Measurements from ENCODE around the gene FAM120B. TPM values are rescaled to one million over a fixed set of nuclear protein-coding genes. Genes with fewer than 3 reads are reported as not detected.
"Not testable (repeated sequence)": the region's sequence is repeated elsewhere in the genome, so short reads cannot be mapped to it uniquely, and the experiment has no call there.

The FAM120B gene
- total and polyA plus RNA-seq, 4 donors = 5.5 to 38.5 (median 20.4) TPM

- Histone ChIP-seq H3K27ac (ENCODE audit: low read depth in 1 of 2, low read length in 2 of 2) (no peak overlapping the region), H3K4me1 (ENCODE audit: control insufficient read depth in 1 of 2, insufficient read depth in 2 of 2, low read length in 2 of 2) (peaks cover 2 to 6% of the 10 kb centered on the region in 2 donors), H3K9me3 (ENCODE audit: control insufficient read depth, low read length) (no peaks in the 10 kb centered on the region), H3K4me3 (ENCODE audit: low read length in 2 of 2) (no peak overlapping the region), H3K36me3 (ENCODE audit: control insufficient read depth in 1 of 2, insufficient read depth in 2 of 2, low read length in 1 of 2) (peaks cover 3 to 4% of the 10 kb centered on the region in 2 donors), H3K27me3 (ENCODE audit: control insufficient read depth in 1 of 2, insufficient read depth in 2 of 2, low read length in 1 of 2) (no peaks in the 10 kb centered on the region)
- DNase-seq (no peak), ATAC-seq (ENCODE audit: low FRiP score) (no peak)
- 83 to 88% methylated on average over 6 of the region's 6 CpGs for WGBS, 2 donors
- intact Hi-C loops (cut with DNase I) = no loop called here
These were observed 41.4 kb downstream of the FAM120B start for GRCh38 chr6:170347975-170348374.

DNA sequence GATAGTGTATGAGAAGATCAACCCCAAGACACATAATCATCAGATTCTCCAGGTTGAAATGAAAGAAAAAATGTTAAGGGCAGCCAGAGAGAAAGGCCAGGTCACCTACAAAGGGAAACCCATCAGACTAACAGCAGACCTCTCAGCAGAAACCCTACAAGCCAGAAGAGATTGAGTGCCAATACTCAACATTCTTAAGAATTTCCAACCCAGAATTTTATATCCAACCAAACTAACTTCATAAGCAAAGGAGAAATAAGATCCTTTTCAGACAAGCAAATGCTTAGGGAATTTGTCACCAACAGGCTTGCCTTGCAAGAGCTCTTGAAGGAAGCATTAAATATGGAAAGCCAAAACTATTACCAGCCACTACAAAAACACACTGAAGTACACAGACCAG, 44.9 kb downstream of the FAM120B start:
- intact Hi-C loops (cut with DNase I); H3K4me3 ChIP-seq (ENCODE audit: low read length in 2 of 2): not testable (repeated sequence)

GRCh38 chr6:170355190-170355589, 48.6 kb downstream of the FAM120B start:
- 92 to 94% methylated on average over 1 of the region's 1 CpG for WGBS, 2 donors
- not testable (repeated sequence) for ATAC-seq (ENCODE audit: low FRiP score); H3K36me3 ChIP-seq (ENCODE audit: control insufficient read depth in 1 of 2, insufficient read depth in 2 of 2, low read length in 1 of 2)

More for the DNA sequence above, 44.9 kb downstream of the FAM120B start:
- not testable (repeated sequence) for H3K36me3 ChIP-seq (ENCODE audit: control insufficient read depth in 1 of 2, insufficient read depth in 2 of 2, low read length in 1 of 2); H3K4me1 ChIP-seq (ENCODE audit: control insufficient read depth in 1 of 2, insufficient read depth in 2 of 2, low read length in 2 of 2); H3K27ac ChIP-seq (ENCODE audit: low read depth in 1 of 2, low read length in 2 of 2); ATAC-seq (ENCODE audit: low FRiP score); H3K9me3 ChIP-seq (ENCODE audit: control insufficient read depth, low read length); H3K27me3 ChIP-seq (ENCODE audit: control insufficient read depth in 1 of 2, insufficient read depth in 2 of 2, low read length in 1 of 2); DNase-seq

DNA sequence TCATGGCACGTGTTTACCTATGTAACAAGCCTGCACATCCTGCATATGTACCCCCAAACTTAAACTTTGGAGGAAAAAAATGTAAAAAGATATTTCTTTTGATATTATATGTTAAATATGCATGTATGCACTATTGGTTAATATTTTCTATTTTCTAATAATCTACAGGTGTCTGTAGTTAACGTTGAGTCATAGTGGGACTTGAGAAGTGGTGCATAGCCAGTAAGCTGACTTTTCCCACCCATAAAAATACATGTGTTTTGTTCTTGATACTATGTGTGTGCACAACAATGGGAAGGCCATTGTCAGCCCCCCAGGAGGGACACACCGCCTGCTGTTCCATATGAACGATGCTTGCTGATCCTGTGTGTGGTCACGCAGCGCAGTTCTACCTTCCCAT, 49.1 kb downstream of the FAM120B start:
- Histone ChIP-seq H3K27ac (ENCODE audit: low read depth in 1 of 2, low read length in 2 of 2) (no peak overlapping the region), H3K36me3 (ENCODE audit: control insufficient read depth in 1 of 2, insufficient read depth in 2 of 2, low read length in 1 of 2) (peaks cover 0 to 4% of the 10 kb centered on the region in 2 donors), H3K27me3 (ENCODE audit: control insufficient read depth in 1 of 2, insufficient read depth in 2 of 2, low read length in 1 of 2) (no peaks in the 10 kb centered on the region), H3K4me1 (ENCODE audit: control insufficient read depth in 1 of 2, insufficient read depth in 2 of 2, low read length in 2 of 2) (no peaks in the 10 kb centered on the region), H3K4me3 (ENCODE audit: low read length in 2 of 2) (no peak overlapping the region), H3K9me3 (ENCODE audit: control insufficient read depth, low read length) (no peaks in the 10 kb centered on the region)
- 88 to 91% methylated on average over 6 of the region's 6 CpGs for WGBS, 2 donors
- ATAC-seq (ENCODE audit: low FRiP score) (no peak), DNase-seq (no peak)
- intact Hi-C loops (cut with DNase I) = no loop called here

More at GRCh38 chr6:170355190-170355589, 48.6 kb downstream of the FAM120B start:
- H3K27ac ChIP-seq (ENCODE audit: low read depth in 1 of 2, low read length in 2 of 2); intact Hi-C loops (cut with DNase I); H3K9me3 ChIP-seq (ENCODE audit: control insufficient read depth, low read length); DNase-seq; H3K27me3 ChIP-seq (ENCODE audit: control insufficient read depth in 1 of 2, insufficient read depth in 2 of 2, low read length in 1 of 2); H3K4me3 ChIP-seq (ENCODE audit: low read length in 2 of 2); H3K4me1 ChIP-seq (ENCODE audit: control insufficient read depth in 1 of 2, insufficient read depth in 2 of 2, low read length in 2 of 2): not testable (repeated sequence)

- DNase-seq (no peak), ATAC-seq (ENCODE audit: low FRiP score) (peak; percentile 57)
- 91 to 95% methylated on average over 5 of the region's 5 CpGs for WGBS, 2 donors
- Histone ChIP-seq H3K36me3 (ENCODE audit: control insufficient read depth in 1 of 2, insufficient read depth in 2 of 2, low read length in 1 of 2) (peaks cover 0 to 4% of the 10 kb centered on the region in 2 donors), H3K4me1 (ENCODE audit: control insufficient read depth in 1 of 2, insufficient read depth in 2 of 2, low read length in 2 of 2) (no peaks in the 10 kb centered on the region), H3K4me3 (ENCODE audit: low read length in 2 of 2) (no peak overlapping the region), H3K27ac (ENCODE audit: low read depth in 1 of 2, low read length in 2 of 2) (no peak overlapping the region), H3K27me3 (ENCODE audit: control insufficient read depth in 1 of 2, insufficient read depth in 2 of 2, low read length in 1 of 2) (no peaks in the 10 kb centered on the region), H3K9me3 (ENCODE audit: control insufficient read depth, low read length) (no peaks in the 10 kb centered on the region)
- intact Hi-C loops (cut with DNase I) = no loop called here
These were observed 51.3 kb downstream of the FAM120B start for GRCh38 chr6:170357812-170358211.

DNA sequence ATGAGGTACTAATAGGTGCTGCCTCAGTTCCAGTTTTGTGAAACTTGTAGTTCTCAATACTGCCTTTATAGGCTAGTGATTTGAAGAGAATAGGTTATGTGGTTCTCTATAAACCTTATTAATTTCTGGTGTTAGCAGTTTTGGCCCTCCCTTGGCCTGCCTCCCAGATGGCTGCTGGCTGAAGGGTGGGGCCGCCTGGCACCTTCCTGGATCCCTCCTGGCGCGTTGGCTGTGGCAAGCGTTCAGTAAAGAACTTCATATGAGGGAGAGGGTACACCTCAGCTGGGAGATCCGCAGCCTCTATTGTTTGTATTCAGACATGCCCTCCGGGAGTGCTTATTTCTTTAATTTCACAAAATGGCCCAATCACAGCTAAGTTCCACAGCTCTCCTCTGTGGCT, 51.9 kb downstream of the FAM120B start:
- ATAC-seq (ENCODE audit: low FRiP score) (no peak), DNase-seq (no peak)
- Histone ChIP-seq H3K36me3 (ENCODE audit: control insufficient read depth in 1 of 2, insufficient read depth in 2 of 2, low read length in 1 of 2) (peaks cover 0 to 4% of the 10 kb centered on the region in 2 donors), H3K4me1 (ENCODE audit: control insufficient read depth in 1 of 2, insufficient read depth in 2 of 2, low read length in 2 of 2) (no peaks in the 10 kb centered on the region), H3K9me3 (ENCODE audit: control insufficient read depth, low read length) (no peaks in the 10 kb centered on the region), H3K27me3 (ENCODE audit: control insufficient read depth in 1 of 2, insufficient read depth in 2 of 2, low read length in 1 of 2) (no peaks in the 10 kb centered on the region), H3K4me3 (ENCODE audit: low read length in 2 of 2) (no peak overlapping the region), H3K27ac (ENCODE audit: low read depth in 1 of 2, low read length in 2 of 2) (no peak overlapping the region)
- intact Hi-C loops (cut with DNase I) = no loop called here
- 56 to 82% methylated on average over 6 of the region's 6 CpGs for WGBS, 2 donors

DNA sequence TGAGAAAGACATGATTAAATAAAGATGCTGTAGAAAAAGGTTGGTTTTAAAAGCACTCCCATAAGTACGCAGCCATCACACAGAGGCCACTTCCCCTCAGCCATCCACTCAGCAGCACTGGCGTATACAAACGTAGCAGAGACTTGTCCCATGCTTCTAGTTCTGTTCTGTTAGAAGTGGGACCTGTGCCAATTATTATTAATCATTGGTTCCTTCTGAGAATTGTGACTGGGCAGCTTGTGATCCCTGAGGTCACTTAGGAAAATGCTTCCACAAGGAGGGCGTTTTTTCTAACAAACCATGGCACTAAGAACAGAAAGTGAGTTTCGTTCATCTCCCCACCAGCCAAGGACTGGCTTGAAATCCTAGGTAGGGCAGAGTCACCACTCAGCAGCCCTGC, 53.9 kb downstream of the FAM120B start:
- Histone ChIP-seq H3K9me3 (ENCODE audit: control insufficient read depth, low read length) (no peaks in the 10 kb centered on the region), H3K27me3 (ENCODE audit: control insufficient read depth in 1 of 2, insufficient read depth in 2 of 2, low read length in 1 of 2) (no peaks in the 10 kb centered on the region), H3K36me3 (ENCODE audit: control insufficient read depth in 1 of 2, insufficient read depth in 2 of 2, low read length in 1 of 2) (peaks cover 0 to 5% of the 10 kb centered on the region in 2 donors), H3K4me1 (ENCODE audit: control insufficient read depth in 1 of 2, insufficient read depth in 2 of 2, low read length in 2 of 2) (no peaks in the 10 kb centered on the region), H3K27ac (ENCODE audit: low read depth in 1 of 2, low read length in 2 of 2) (no peak overlapping the region), H3K4me3 (ENCODE audit: low read length in 2 of 2) (no peak overlapping the region)
- ATAC-seq (ENCODE audit: low FRiP score) = no peak
- intact Hi-C loops (cut with DNase I) = no loop called here
- WGBS, 2 donors = 66 to 72% methylated on average over 5 of the region's 5 CpGs
- DNase-seq = no peak

GRCh38 chr6:170361335-170361734, 54.8 kb downstream of the FAM120B start:
- DNase-seq (no peak), ATAC-seq (ENCODE audit: low FRiP score) (no peak)
- intact Hi-C loops (cut with DNase I) = no loop called here
- no peaks in the 10 kb centered on the region for H3K9me3 ChIP-seq (ENCODE audit: control insufficient read depth, low read length)
- H3K4me3 ChIP-seq (ENCODE audit: low read length in 2 of 2) = no peak overlapping the region
- H3K27ac ChIP-seq (ENCODE audit: low read depth in 1 of 2, low read length in 2 of 2) = no peak overlapping the region
- no peaks in the 10 kb centered on the region for H3K27me3 ChIP-seq (ENCODE audit: control insufficient read depth in 1 of 2, insufficient read depth in 2 of 2, low read length in 1 of 2)
- no peaks in the 10 kb centered on the region for H3K4me1 ChIP-seq (ENCODE audit: control insufficient read depth in 1 of 2, insufficient read depth in 2 of 2, low read length in 2 of 2)
- 93 to 97% methylated on average over 3 of the region's 3 CpGs for WGBS, 2 donors
- peaks cover 0 to 5% of the 10 kb centered on the region in 2 donors for H3K36me3 ChIP-seq (ENCODE audit: control insufficient read depth in 1 of 2, insufficient read depth in 2 of 2, low read length in 1 of 2)

DNA sequence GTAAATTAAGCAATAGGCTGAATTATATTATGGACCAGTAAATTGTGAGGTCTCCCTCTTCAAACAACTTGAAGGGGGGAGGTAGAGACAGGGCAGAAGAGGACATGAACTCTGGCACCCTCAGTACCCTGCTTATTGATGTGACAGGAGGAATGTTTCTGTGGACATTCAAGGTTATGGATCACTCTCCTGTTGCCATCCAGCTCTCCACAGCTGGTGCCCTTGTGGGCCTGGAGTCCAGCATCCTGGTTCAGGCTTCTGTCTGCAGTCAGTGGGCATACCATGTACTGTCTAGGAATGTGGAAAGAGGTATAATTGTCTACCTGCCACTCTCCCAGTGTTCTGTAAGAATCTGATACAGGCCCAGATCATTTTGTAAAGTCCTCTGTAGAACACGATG, 55.6 kb downstream of the FAM120B start:
- no peak overlapping the region for H3K4me3 ChIP-seq (ENCODE audit: low read length in 2 of 2)
- H3K4me1 ChIP-seq (ENCODE audit: control insufficient read depth in 1 of 2, insufficient read depth in 2 of 2, low read length in 2 of 2) = no peaks in the 10 kb centered on the region
- DNase-seq (no peak), ATAC-seq (ENCODE audit: low FRiP score) (no peak)
- intact Hi-C loops (cut with DNase I) = no loop called here
- H3K27me3 ChIP-seq (ENCODE audit: control insufficient read depth in 1 of 2, insufficient read depth in 2 of 2, low read length in 1 of 2) = no peaks in the 10 kb centered on the region
- WGBS, 2 donors = 91 to 92% methylated on average over 1 of the region's 1 CpG
- peaks cover 0 to 5% of the 10 kb centered on the region in 2 donors for H3K36me3 ChIP-seq (ENCODE audit: control insufficient read depth in 1 of 2, insufficient read depth in 2 of 2, low read length in 1 of 2)
- H3K9me3 ChIP-seq (ENCODE audit: control insufficient read depth, low read length) = no peaks in the 10 kb centered on the region
- no peak overlapping the region for H3K27ac ChIP-seq (ENCODE audit: low read depth in 1 of 2, low read length in 2 of 2)

Data from aorta (tissue), 5 donors.